K562 (cell line): ENCODE results near the gene ATP6V0A1. TPM values are rescaled to one million over a fixed set of nuclear protein-coding genes. Genes with fewer than 3 reads are reported as not detected.
A peak's percentile ranks its signal among the peaks of the same experiment; 100 is the strongest.

Experiments used
- HDAC2 ChIP-seq: fragments of 450-650 bp; IDR thresholded peaks from 2 replicates; pipeline ENCODE4 v1.6.1; 2016; ENCODE audit warnings: mild to moderate bottlenecking
- HMG20A ChIP-seq: fragments of 450-650 bp; formaldehyde crosslinking; conservative IDR thresholded peaks from 2 replicates; pipeline ENCODE4 v1.4.0; 2020; ENCODE audit warnings: mild to moderate bottlenecking, mixed read lengths
- KDM5B ChIP-seq: fragments of 200-600 bp; sonication (generic); IDR thresholded peaks from 2 replicates; pipeline ENCODE4 v1.6.1; 2012; ENCODE audit warnings: low read depth, mild to moderate bottlenecking, moderate library complexity, low read length, control low read depth, inconsistent platforms; ENCODE audit not compliant: insufficient replicate concordance
- NCOR1 ChIP-seq: fragments of 450-650 bp; IDR thresholded peaks from 2 replicates; pipeline ENCODE4 v1.6.1; 2016; ENCODE audit warnings: mild to moderate bottlenecking, moderate library complexity
- NFYB ChIP-seq: IDR thresholded peaks from 2 replicates; pipeline ENCODE4 v1.6.1; 2011; ENCODE audit warnings: mild to moderate bottlenecking, moderate library complexity; ENCODE audit not compliant: insufficient read length; ENCODE audit errors: extremely low read depth
- NR2C2 ChIP-seq, 2 experiments: fragments of 200-800 bp in 1 of 2; sonication (Bioruptor generic) in 1 of 2; sonication (generic) in 1 of 2; formaldehyde crosslinking in 1 of 2; IDR thresholded peaks; 2 replicates each; pipeline versions ENCODE4 v1.6.1 to v1.8.0; 2016 to 2022; ENCODE audit warnings: mild to moderate bottlenecking in 1 of 2, missing compliant biosample characterization in 1 of 2, missing genetic modification characterization in 1 of 2, missing genetic modification reagents in 1 of 2
- RBM17 ChIP-seq: fragments of 200-400 bp; formaldehyde crosslinking; IDR thresholded peaks from 2 replicates; pipeline ENCODE4 v1.6.1; 2017; ENCODE audit warnings: low read depth, mild to moderate bottlenecking, low read length, borderline replicate concordance
- RUNX1 ChIP-seq: sonication (generic); IDR thresholded peaks from 2 replicates; pipeline ENCODE4 v1.6.1; 2016; ENCODE audit warnings: antibody characterized with exemption, low read depth
- SPI1 ChIP-seq: IDR thresholded peaks from 2 replicates; pipeline ENCODE4 v1.6.1; 2011; ENCODE audit warnings: low read depth, low read length, control low read depth, borderline replicate concordance
- THAP12 ChIP-seq: fragments of 250-450 bp; sonication (Bioruptor Pico); IDR thresholded peaks from 2 replicates; pipeline ENCODE4 v1.9.0; 2021; ENCODE audit warnings: mild to moderate bottlenecking, inconsistent platforms
- USF2 ChIP-seq: sonication (generic); formaldehyde crosslinking; IDR thresholded peaks from 2 replicates; pipeline ENCODE4 v1.5.0; 2020; ENCODE audit warnings: missing genetic modification reagents
- ZBTB8A ChIP-seq: fragments of 450-650 bp; IDR thresholded peaks from 2 replicates; pipeline ENCODE4 v1.6.1; 2018; ENCODE audit warnings: mild to moderate bottlenecking, moderate library complexity; ENCODE audit not compliant: partially characterized antibody
- ZNF277 ChIP-seq: fragments of 250-450 bp; sonication (Bioruptor Pico); IDR thresholded peaks from 2 replicates; pipeline ENCODE4 v1.8.0; 2022; ENCODE audit warnings: inconsistent platforms, mild to moderate bottlenecking, moderate library complexity, borderline replicate concordance
- ZNF280A ChIP-seq: fragments of 450-650 bp; IDR thresholded peaks from 2 replicates; pipeline ENCODE4 v1.6.1; 2018; ENCODE audit warnings: mild to moderate bottlenecking, low read depth; ENCODE audit not compliant: partially characterized antibody
- ZNF655 ChIP-seq: fragments of 250-450 bp; sonication (Bioruptor Pico); IDR thresholded peaks from 2 replicates; pipeline ENCODE4 v1.5.0; 2021
- polyA plus RNA-seq, 8 experiments: library from polyadenylated mRNA; depleted of rRNA in 4 of 8; stranded (reverse) in 5 of 8; unstranded in 3 of 8; fragments of >200 nt; fragmentation: Nextera tagmentation in 2 of 8; fragmentation: Illumina TruSeq in 1 of 8; extraction: Ambion mirVana in 2 of 8; extraction: Trizol in 1 of 8; gene quantifications; 2 replicates each; pipeline versions ENCODE4 v1.2.1 to v1.2.3, GENCODE V29; 2011 to 2014; ENCODE audit warnings: inconsistent platforms in 1 of 8, missing spikeins in 1 of 8
- total RNA-seq, 7 experiments: library from RNA; depleted of rRNA in 6 of 7; stranded (reverse); fragments of >200 nt in 6 of 7; fragmentation: Illumina TruSeq in 2 of 7; extraction: Trizol in 2 of 7; gene quantifications; 2 replicates each; pipeline versions ENCODE4 v1.2.1 to v1.2.3, GENCODE V29; 2011 to 2021; ENCODE audit warnings: low replicate concordance in 1 of 7

ATP6V0A1 gene
- total and polyA plus RNA-seq, 9 of the 15 experiments (the other 6 are each of a cell fraction or from before 2014, with no cell fraction given) = 11.8 to 158 (median 75.5) TPM

- TF ChIP-seq NFYB (no peak), RBM17 (no peak), NCOR1 (no peak), ZNF280A (no peak), RUNX1 (no peak), KDM5B (peak; percentile 54), ZBTB8A (no peak), ZNF277 (CRISPR knock-in tag) (no peak), SPI1 (0 out of 2 replicates have a peak, but pooled peaks have one; percentile 5), HDAC2 (no peak), ZNF655 (no peak), THAP12 (CRISPR knock-in tag) (no peak), NR2C2 (CRISPR knock-in tag; IDR thresholded peaks at IDR 0.05) (no peak), NR2C2 (tag; IDR thresholded peaks at IDR 0.05) (peak; percentile 60; the same call in 1 of the 2 replicates), HMG20A (CRISPR knock-in tag) (no peak), USF2 (peak; percentile 63)
Observed at GRCh38 chr17:42519546-42520491, 61.1 kb downstream of the ATP6V0A1 start (continued).
